HepG2 (cell line): ENCODE results near the gene TPX2. TPM values are rescaled to one million over a fixed set of nuclear protein-coding genes. Genes with fewer than 3 reads are reported as not detected.

Experiments
- CC2D1A ChIP-seq: sonication (generic); formaldehyde crosslinking; IDR thresholded peaks from 2 replicates; pipeline ENCODE4 v1.8.1; 2023; ENCODE audit warnings: mild to moderate bottlenecking, missing genetic modification reagents
- FOXO1 ChIP-seq: sonication (generic); formaldehyde crosslinking; IDR thresholded peaks from 2 replicates; pipeline ENCODE4 v1.4.0; 2020; ENCODE audit warnings: missing genetic modification reagents
- HINFP ChIP-seq: sonication (generic); formaldehyde crosslinking; IDR thresholded peaks from 2 replicates; pipeline ENCODE4 v1.4.0; 2020; ENCODE audit warnings: low read depth, mild to moderate bottlenecking, missing genetic modification reagents
- HNF1A ChIP-seq, 2 experiments: sonication (generic) in 1 of 2; formaldehyde crosslinking in 1 of 2; IDR thresholded peaks; 2 replicates each; pipeline versions ENCODE4 v1.4.0 to v1.6.1; 2016 to 2020; ENCODE audit warnings: borderline replicate concordance in 1 of 2, low read depth in 1 of 2, mild to moderate bottlenecking in 1 of 2, missing genetic modification reagents in 1 of 2
- IKZF4 ChIP-seq: sonication (generic); formaldehyde crosslinking; IDR thresholded peaks from 2 replicates; pipeline ENCODE4 v1.5.1; 2020; ENCODE audit warnings: borderline replicate concordance, mild to moderate bottlenecking, low read depth, missing genetic modification reagents; ENCODE audit errors: not compliant biosample characterization
- KLF9 ChIP-seq: IDR thresholded peaks from 2 replicates; pipeline ENCODE4 v1.6.1; 2016; ENCODE audit warnings: low read depth
- MTF1 ChIP-seq: sonication (generic); formaldehyde crosslinking; IDR thresholded peaks from 2 replicates; pipeline ENCODE4 v1.5.0; 2020; ENCODE audit warnings: missing genetic modification reagents
- NFYC ChIP-seq: IDR thresholded peaks from 2 replicates; pipeline ENCODE4 v1.6.1; 2016; ENCODE audit warnings: missing genetic modification reagents, missing compliant biosample characterization
- NR2F2 ChIP-seq: IDR thresholded peaks from 2 replicates; pipeline ENCODE4 v1.6.1; 2012; ENCODE audit warnings: low read depth, inconsistent platforms, borderline replicate concordance
- SETDB1 ChIP-seq: sonication (generic); formaldehyde crosslinking; IDR thresholded peaks from 2 replicates; pipeline ENCODE4 v1.5.1; 2020; ENCODE audit warnings: missing genetic modification reagents, mild to moderate bottlenecking, borderline replicate concordance
- SMAD3 ChIP-seq: sonication (generic); formaldehyde crosslinking; IDR thresholded peaks from 2 replicates; pipeline ENCODE4 v1.4.0; 2020; ENCODE audit warnings: missing genetic modification reagents
- SMC3 ChIP-seq: IDR thresholded peaks from 2 replicates; pipeline ENCODE4 v1.6.1; 2011; ENCODE audit warnings: low read length, improper control_type of control experiment
- ZBTB20 ChIP-seq: sonication (generic); formaldehyde crosslinking; IDR thresholded peaks from 2 replicates; pipeline ENCODE4 v1.8.1; 2023; ENCODE audit warnings: missing genetic modification reagents, low read depth, mild to moderate bottlenecking, borderline replicate concordance
- ZBTB33 ChIP-seq: sonication (generic); formaldehyde crosslinking; IDR thresholded peaks from 2 replicates; pipeline ENCODE4 v1.4.0; 2020; ENCODE audit warnings: missing genetic modification reagents
- ZBTB7A ChIP-seq: sonication (generic); formaldehyde crosslinking; IDR thresholded peaks from 2 replicates; pipeline ENCODE4 v1.8.0; 2022; ENCODE audit warnings: mild to moderate bottlenecking, missing genetic modification reagents
- ZC3H4 ChIP-seq: sonication (generic); formaldehyde crosslinking; IDR thresholded peaks from 2 replicates; pipeline ENCODE4 v1.4.0; 2020; ENCODE audit warnings: missing genetic modification reagents, borderline replicate concordance
- ZFP90 ChIP-seq: sonication (generic); formaldehyde crosslinking; IDR thresholded peaks from 2 replicates; pipeline ENCODE4 v1.8.0; 2022; ENCODE audit warnings: missing genetic modification reagents, mild to moderate bottlenecking, inconsistent platforms, borderline replicate concordance
- ZMYM4 ChIP-seq: sonication (generic); formaldehyde crosslinking; IDR thresholded peaks from 2 replicates; pipeline ENCODE4 v1.8.1; 2023; ENCODE audit warnings: mild to moderate bottlenecking, missing genetic modification reagents
- ZNF501 ChIP-seq: sonication (generic); formaldehyde crosslinking; IDR thresholded peaks from 2 replicates; pipeline ENCODE4 v1.5.1; 2020; ENCODE audit warnings: mild to moderate bottlenecking, moderate library complexity, missing genetic modification reagents
- ZNF841 ChIP-seq: sonication (generic); formaldehyde crosslinking; IDR thresholded peaks from 2 replicates; pipeline ENCODE4 v1.8.1; 2023; ENCODE audit warnings: missing genetic modification reagents, borderline replicate concordance
- ZSCAN30 ChIP-seq: sonication (generic); formaldehyde crosslinking; IDR thresholded peaks from 2 replicates; pipeline ENCODE4 v1.5.0; 2020; ENCODE audit warnings: mild to moderate bottlenecking, missing genetic modification reagents
- polyA plus RNA-seq, 8 experiments: library from polyadenylated mRNA; depleted of rRNA in 3 of 8; stranded (reverse) in 7 of 8; unstranded in 1 of 8; fragments of >200 nt; fragmentation: Illumina TruSeq in 4 of 8; extraction: Trizol in 4 of 8; gene quantifications; 2 replicates each; pipeline versions ENCODE4 v1.2.1 to v1.2.3, GENCODE V29; 2011 to 2016; ENCODE audit warnings: low read depth in 4 of 8, missing spikeins in 1 of 8, mixed read lengths in 1 of 8; ENCODE audit not compliant: insufficient read depth in 1 of 8
- total RNA-seq, 5 experiments: library from RNA; depleted of rRNA; stranded (reverse); fragments of >200 nt; fragmentation: Illumina TruSeq; extraction: Trizol; gene quantifications; 2 replicates each; pipeline ENCODE4 v1.2.3, GENCODE V29; 2016; ENCODE audit warnings: low read depth in 1 of 5

TPX2 gene
- total and polyA plus RNA-seq, 2 of the 13 experiments (the other 11 are each of a cell fraction or from before 2014, with no cell fraction given), result 34.3 to 124 TPM

GRCh38 chr20:31720486-31721407 is 18.3 kb upstream of the TPX2 start (continued):
- peak; percentile 65 for TF ChIP-seq HNF1A (IDR thresholded peaks at IDR 0.05; ENCODE audit: low read depth)
- TF ChIP-seq HNF1A (CRISPR knock-in tag; IDR thresholded peaks at IDR 0.05; ENCODE audit: borderline replicate concordance), result peak; percentile 88
- no peak; the same call in 1 of the 2 replicates for TF ChIP-seq NFYC (CRISPR knock-in tag)
- peak; percentile 95 for TF ChIP-seq FOXO1 (CRISPR knock-in tag)
- no peak for TF ChIP-seq KLF9 (CRISPR knock-in tag)
- no peak for TF ChIP-seq ZSCAN30
- TF ChIP-seq MTF1 (CRISPR knock-in tag), result 0 out of 2 replicates have a peak, but pooled peaks have one; percentile 50
- TF ChIP-seq ZBTB33 (CRISPR knock-in tag), result peak; percentile 76
- TF ChIP-seq SETDB1 (CRISPR knock-in tag), result no peak
- peak; percentile 95 for TF ChIP-seq SMAD3 (CRISPR knock-in tag)
- TF ChIP-seq ZBTB7A (CRISPR knock-in tag), result peak; percentile 88; the same call in 1 of the 2 replicates
- peak; percentile 46; the same call in 1 of the 2 replicates for TF ChIP-seq SMC3
- peak; percentile 85; the same call in 1 of the 2 replicates for TF ChIP-seq HINFP
- peak; percentile 75; the same call in 1 of the 2 replicates for TF ChIP-seq CC2D1A (CRISPR knock-in tag)
- peak; percentile 49; the same call in 1 of the 2 replicates for TF ChIP-seq ZFP90 (CRISPR knock-in tag)
- TF ChIP-seq IKZF4 (CRISPR knock-in tag), result peak; percentile 9
- peak; percentile 77 for TF ChIP-seq ZMYM4 (CRISPR knock-in tag)
- TF ChIP-seq ZBTB20, result peak; percentile 82; the same call in 1 of the 2 replicates
- peak; percentile 71 for TF ChIP-seq NR2F2
- no peak for TF ChIP-seq ZNF841 (CRISPR knock-in tag)
- TF ChIP-seq ZNF501, result peak; percentile 70
- TF ChIP-seq ZC3H4 (CRISPR knock-in tag), result peak; percentile 71
